Raji (cell line): ENCODE measurements around the gene RMDN2.

ENCODE experiments used
- POLR2A ChIP-seq: IDR thresholded peaks from 2 replicates; pipeline ENCODE4 v1.6.1; 2011; ENCODE audit warnings: low read depth, low read length, control low read depth; ENCODE audit not compliant: insufficient read depth

RMDN2 gene

GRCh38 chr2:38013158-38013752 lies 88.2 kb downstream of the RMDN2 start:
- TF ChIP-seq POLR2A: no peak

DNA sequence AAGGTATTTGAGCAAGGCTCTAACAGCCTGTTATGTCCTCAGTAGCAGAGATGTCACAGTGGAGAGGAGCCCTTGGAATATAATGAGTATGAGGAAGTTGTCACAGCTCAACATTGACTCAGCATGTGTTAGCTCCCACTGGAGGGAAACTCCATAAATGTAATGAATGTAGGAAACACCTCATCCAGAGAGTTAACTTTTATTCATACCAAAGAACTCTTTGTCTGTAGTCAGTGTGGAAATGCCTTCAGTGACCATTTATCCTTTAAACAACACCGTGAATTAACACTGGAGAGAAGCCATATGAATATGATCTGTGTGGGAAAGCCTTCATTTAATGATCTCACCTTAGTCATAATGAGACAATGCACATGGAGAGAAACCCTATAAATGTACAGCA lies 91.1 kb downstream of the RMDN2 start:
- TF ChIP-seq POLR2A: no peak

DNA sequence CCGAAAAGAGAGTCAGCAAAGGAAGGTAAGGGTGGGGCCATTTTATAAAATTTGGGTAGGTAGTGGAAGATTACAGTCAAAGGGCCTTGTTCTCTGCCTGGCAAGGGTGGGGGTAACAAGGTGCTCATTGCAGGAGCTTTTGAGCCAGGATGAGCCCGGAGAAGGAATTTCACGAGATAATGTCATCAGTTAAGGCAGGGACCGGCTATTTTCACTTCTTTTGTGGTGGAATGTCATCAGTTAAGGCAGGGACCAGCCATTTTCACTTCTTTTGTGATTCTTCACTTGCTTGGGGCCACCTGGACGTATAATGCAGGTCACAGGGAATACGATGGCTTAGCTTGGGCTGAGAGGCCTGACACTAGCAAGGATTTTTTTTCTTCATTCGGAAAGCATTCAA lies 92.7 kb downstream of the RMDN2 start:
- no peak for TF ChIP-seq POLR2A

DNA sequence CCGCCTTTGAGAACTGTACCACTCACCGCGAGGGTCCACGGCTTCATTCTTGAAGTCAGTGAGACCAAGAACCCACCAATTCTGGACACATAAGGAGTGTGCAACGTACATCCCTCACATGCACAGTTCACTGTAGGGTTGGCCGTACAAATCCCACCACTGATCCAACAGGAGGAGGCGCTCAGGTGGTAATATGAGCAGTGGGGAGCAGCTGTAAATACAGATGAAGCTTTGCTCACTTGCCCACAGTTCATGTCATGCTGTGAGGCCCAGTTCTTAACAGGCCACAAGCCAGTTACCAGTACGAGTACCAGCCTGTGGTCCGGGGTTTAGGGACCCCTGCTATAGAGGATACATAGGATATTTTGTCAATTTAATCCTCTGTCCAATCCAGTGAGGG lies 96.5 kb downstream of the RMDN2 start:
- TF ChIP-seq POLR2A: no peak

GRCh38 chr2:38026846-38027245 lies 101.8 kb downstream of the RMDN2 start:
- no peak for TF ChIP-seq POLR2A

GRCh38 chr2:38028829-38029228 lies 103.7 kb downstream of the RMDN2 start:
- TF ChIP-seq POLR2A: no peak

DNA sequence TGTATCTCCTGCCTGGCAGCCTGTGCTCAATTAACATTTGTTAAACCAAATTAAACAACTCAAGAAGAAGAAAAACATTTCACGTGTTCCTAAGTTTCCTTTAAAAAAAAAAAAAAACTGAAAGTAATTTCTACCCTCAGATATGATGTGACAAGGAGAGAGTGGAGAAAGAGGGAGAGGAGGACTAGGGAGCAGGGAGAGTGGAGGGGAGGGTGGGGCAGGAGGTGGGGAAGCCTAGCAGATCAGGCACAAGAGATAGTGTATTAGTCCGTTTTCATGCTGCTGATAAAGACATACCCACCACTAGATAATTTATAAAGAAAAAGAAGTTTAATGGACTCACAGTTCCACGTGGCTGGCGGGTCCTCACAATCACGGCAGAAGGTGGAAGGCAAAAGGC lies 104.4 kb downstream of the RMDN2 start:
- TF ChIP-seq POLR2A: no peak

DNA sequence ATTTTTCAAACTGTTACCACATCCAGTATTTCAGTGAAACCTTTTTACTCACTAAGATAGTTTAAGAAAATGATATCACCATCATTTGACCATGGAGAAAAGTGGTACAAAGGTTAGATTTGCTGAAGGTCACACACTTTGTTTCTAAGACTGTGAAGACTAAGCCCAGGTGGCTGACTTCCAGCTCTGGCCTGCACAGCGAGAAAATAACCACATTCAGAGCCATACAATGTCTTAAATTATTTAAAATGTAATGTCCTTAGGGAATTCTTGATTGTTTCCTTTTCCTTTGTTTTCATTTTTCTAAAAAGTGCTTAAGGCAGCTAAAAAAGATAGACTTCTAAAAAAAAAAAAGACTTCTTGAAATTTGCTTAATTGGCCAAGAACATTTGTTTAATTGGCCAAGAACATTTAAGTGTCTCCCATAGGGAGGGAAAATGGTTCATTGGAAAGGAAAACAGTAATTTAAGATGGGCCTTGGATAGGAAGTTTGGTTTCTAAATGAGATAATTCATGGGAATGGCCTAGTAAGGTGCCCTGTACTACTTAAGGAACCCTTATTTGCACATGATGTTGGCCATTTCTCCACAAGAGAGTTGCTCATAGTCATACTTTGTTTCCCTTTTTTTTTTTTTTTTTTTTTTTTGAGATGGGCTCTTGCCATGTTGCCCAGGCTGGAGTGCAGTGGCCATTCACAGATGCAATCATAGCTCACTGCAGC lies 105.7 kb downstream of the RMDN2 start:
- no peak for TF ChIP-seq POLR2A

GRCh38 chr2:38032946-38033345 lies 107.9 kb downstream of the RMDN2 start:
- TF ChIP-seq POLR2A: no peak

DNA sequence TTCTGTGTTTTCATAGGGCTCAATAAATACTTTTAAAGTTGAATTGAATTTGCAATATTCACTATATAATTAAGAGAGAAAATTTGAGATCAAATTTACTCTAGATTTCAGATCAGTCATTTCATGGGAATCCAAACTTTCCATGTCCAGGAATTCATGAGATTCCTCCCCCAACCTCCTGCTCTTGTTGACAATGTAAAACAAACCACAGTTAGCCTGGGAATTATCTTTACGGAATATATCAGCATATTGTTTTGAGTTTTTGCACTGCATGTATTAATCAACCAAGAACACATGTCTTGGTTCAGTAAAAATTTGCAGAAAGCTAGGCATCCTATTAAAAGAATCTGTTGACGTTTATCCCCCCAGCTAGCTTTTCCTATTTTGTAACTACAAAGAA lies 108.6 kb downstream of the RMDN2 start:
- TF ChIP-seq POLR2A: no peak

DNA sequence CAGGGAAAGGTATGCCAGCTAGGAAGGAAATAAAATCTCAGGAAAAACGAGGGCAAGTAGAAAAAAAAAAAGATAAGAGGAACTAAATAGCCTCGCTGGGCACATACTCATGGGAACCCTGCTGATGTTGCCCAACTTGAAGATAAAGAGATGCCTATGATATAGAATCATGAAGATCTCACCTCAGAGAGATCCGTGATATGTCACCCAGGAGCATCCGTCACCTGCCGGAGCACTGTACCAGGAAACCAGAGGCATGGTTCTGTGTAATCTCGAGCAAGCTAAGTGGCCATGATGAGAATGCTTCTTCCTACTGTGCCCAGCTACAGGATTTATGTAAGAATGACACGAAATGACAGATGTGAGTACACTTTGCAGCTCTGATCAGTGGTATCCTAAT lies 110.9 kb downstream of the RMDN2 start:
- no peak for TF ChIP-seq POLR2A

DNA sequence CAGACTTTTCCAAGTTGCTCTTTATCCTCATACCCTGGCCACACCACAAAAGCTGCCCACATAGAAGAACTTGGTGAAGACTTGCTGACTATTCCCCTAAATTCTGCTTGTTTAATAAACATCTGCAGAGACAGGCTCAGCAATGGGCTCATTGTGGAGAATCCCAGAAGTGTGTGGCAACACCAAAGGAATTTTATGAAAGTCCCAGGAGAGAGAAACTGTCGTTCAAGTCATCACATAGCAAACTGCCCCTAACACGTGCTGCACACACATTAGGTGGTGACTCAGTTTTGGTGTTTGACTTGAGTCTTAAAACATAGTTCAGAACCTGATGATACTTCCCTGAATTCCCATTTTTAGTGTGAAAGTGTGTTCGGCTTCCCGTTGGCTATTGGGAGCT lies 112.2 kb downstream of the RMDN2 start:
- no peak for TF ChIP-seq POLR2A

GRCh38 chr2:38037757-38038621 lies 112.9 kb downstream of the RMDN2 start:
- TF ChIP-seq POLR2A: no peak

- TF ChIP-seq POLR2A: no peak
Observed at GRCh38 chr2:38038682-38039081, 113.6 kb downstream of the RMDN2 start.

- no peak for TF ChIP-seq POLR2A
Observed at GRCh38 chr2:38039121-38039910, 114.2 kb downstream of the RMDN2 start.
